Neural progenitor cell (in vitro differentiated cells): ENCODE measurements around the gene SEC14L1. TPM values are rescaled to one million over a fixed set of nuclear protein-coding genes. Genes with fewer than 3 reads are reported as not detected.
"Not testable (repeated sequence)": the region's sequence is repeated elsewhere in the genome, so short reads cannot be mapped to it uniquely, and the experiment has no call there.

Experiments
- DNase-seq: peaks from one replicate; pipeline ENCODE4 v3.0.0-alpha.2; 2016; ENCODE audit warnings: low spot score
- H2AFZ ChIP-seq: fragments of 200-600 bp; sonication (generic); replicated peaks from 2 replicates; pipeline ENCODE4 v1.6.1; 2016; ENCODE audit warnings: antibody characterized with exemption
- H3F3A ChIP-seq: fragments of 200-600 bp; sonication (generic); 2 replicates; pipeline ENCODE4 v1.6.1; 2016; ENCODE audit warnings: antibody characterized with exemption, low read depth
- H3K27ac ChIP-seq: fragments of 200-600 bp; sonication (generic); 2 replicates; pipeline ENCODE4 v1.5.1; 2016; ENCODE audit warnings: mild to moderate bottlenecking
- H3K27me3 ChIP-seq: fragments of 200-600 bp; sonication (generic); 2 replicates; pipeline ENCODE4 v1.6.1; 2016; ENCODE audit warnings: mild to moderate bottlenecking, moderate library complexity
- H3K36me3 ChIP-seq: fragments of 200-600 bp; sonication (generic); 2 replicates; pipeline ENCODE4 v1.5.1; 2016
- H3K4me1 ChIP-seq: fragments of 200-600 bp; sonication (generic); 2 replicates; pipeline ENCODE4 v1.6.1; 2016; ENCODE audit warnings: mixed run types
- H3K4me2 ChIP-seq: fragments of 200-600 bp; sonication (generic); 2 replicates; pipeline ENCODE4 v1.6.1; 2016
- H3K4me3 ChIP-seq: fragments of 200-600 bp; sonication (generic); 2 replicates; pipeline ENCODE4 v1.5.1; 2016
- H3K79me2 ChIP-seq: fragments of 200-600 bp; sonication (generic); 2 replicates; pipeline ENCODE4 v1.6.1; 2016; ENCODE audit warnings: low read depth
- H3K9ac ChIP-seq: fragments of 200-600 bp; sonication (generic); 2 replicates; pipeline ENCODE4 v1.6.1; 2016
- H3K9me3 ChIP-seq: fragments of 200-600 bp; sonication (generic); 2 replicates; pipeline ENCODE4 v1.5.1; 2016; ENCODE audit warnings: low read depth
- H4K20me1 ChIP-seq: fragments of 200-600 bp; sonication (generic); 2 replicates; pipeline ENCODE4 v1.6.1; 2016; ENCODE audit warnings: low read depth
- H3K27ac Mint-ChIP-seq: 3 replicates; pipeline ENCODE4 v1.8.0; 2021; ENCODE audit warnings: mixed read lengths
- H3K27me3 Mint-ChIP-seq: 2 replicates; pipeline ENCODE4 v1.8.0; 2022; ENCODE audit warnings: low read depth, mild to moderate bottlenecking, inconsistent platforms, moderate library complexity, mixed read lengths; ENCODE audit not compliant: insufficient read depth
- H3K36me3 Mint-ChIP-seq: 3 replicates; pipeline ENCODE4 v1.8.0; 2021; ENCODE audit warnings: mixed read lengths
- H3K4me1 Mint-ChIP-seq: 3 replicates; pipeline ENCODE4 v1.8.0; 2021; ENCODE audit warnings: mixed read lengths
- H3K4me3 Mint-ChIP-seq: 3 replicates; pipeline ENCODE4 v1.8.0; 2021; ENCODE audit warnings: mild to moderate bottlenecking, moderate library complexity, mixed read lengths
- H3K9me3 Mint-ChIP-seq: 3 replicates; pipeline ENCODE4 v1.8.0; 2020; ENCODE audit warnings: mixed read lengths
- EZH2 ChIP-seq: fragments of 200-600 bp; sonication (generic); IDR thresholded peaks from 2 replicates; pipeline ENCODE4 v1.6.1; 2017; ENCODE audit warnings: antibody characterized with exemption, mild to moderate bottlenecking, moderate library complexity
- EZH2phosphoT487 ChIP-seq: fragments of 200-600 bp; sonication (generic); IDR thresholded peaks from 2 replicates; pipeline ENCODE4 v1.6.1; 2017; ENCODE audit warnings: antibody characterized with exemption
- total RNA-seq: library from RNA; depleted of rRNA; stranded (reverse); fragments of >200 nt; gene quantifications from 2 replicates; pipeline ENCODE4 v1.2.3, GENCODE V29; 2015; ENCODE audit warnings: low replicate concordance
- TF ChIP-seq, protein P1 (sequence below): fragments of 200-600 bp; sonication (generic); IDR thresholded peaks from 2 replicates; pipeline ENCODE4 v1.5.1; 2017; ENCODE audit warnings: antibody characterized with exemption, mild to moderate bottlenecking

The SEC14L1 gene
- total RNA-seq, 1 donor from 2014 or later = 75.0 TPM

DNA sequence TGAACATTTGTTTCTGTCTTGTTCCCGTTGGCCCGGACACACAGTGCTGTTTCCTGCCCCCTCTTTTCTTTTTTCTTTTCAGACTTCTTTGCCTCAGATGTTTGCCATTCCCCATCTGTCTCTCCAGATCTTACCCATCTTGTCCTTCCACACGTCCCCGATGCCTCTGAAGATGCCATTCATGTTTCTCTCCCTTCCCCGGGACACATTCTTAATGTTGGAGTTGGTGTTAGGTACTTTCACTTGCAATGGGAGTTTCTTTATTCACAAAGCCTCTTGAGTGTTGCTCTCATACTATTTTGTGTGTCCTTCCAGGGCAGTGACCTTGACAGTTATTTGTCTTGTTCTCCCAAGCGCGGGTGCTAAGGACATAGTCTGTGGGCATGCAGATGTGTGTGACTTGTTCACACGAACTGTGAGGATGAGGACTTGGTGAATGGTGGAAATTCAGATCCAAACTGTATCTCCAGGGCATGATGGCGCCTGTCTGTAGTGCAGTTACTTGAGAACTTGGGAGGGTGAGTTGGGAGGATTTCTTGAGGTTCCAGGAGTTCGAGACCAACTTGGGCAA, 8.3 kb downstream of the SEC14L1 start:
- Histone ChIP-seq H3K9ac (no peak overlapping the region), H3K4me3 (no peak overlapping the region), H2AFZ (no peak overlapping the region), H3K4me1 (peaks cover 49% of the 10 kb centered on the region), H3K9me3 (no peaks in the 10 kb centered on the region), H3K27me3 (no peaks in the 10 kb centered on the region), H3K36me3 (no peaks in the 10 kb centered on the region), H3K4me2 (no peak overlapping the region), H3K27ac (no peak overlapping the region), H3K79me2 (peaks cover 74% of the 10 kb centered on the region), H4K20me1 (peaks cover 74% of the 10 kb centered on the region), H3F3A (peaks cover 10% of the 10 kb centered on the region)
- no peak for DNase-seq
- TF ChIP-seq EZH2phosphoT487 = no peak
- no peak for TF ChIP-seq EZH2
- TF ChIP-seq, protein P1, sequence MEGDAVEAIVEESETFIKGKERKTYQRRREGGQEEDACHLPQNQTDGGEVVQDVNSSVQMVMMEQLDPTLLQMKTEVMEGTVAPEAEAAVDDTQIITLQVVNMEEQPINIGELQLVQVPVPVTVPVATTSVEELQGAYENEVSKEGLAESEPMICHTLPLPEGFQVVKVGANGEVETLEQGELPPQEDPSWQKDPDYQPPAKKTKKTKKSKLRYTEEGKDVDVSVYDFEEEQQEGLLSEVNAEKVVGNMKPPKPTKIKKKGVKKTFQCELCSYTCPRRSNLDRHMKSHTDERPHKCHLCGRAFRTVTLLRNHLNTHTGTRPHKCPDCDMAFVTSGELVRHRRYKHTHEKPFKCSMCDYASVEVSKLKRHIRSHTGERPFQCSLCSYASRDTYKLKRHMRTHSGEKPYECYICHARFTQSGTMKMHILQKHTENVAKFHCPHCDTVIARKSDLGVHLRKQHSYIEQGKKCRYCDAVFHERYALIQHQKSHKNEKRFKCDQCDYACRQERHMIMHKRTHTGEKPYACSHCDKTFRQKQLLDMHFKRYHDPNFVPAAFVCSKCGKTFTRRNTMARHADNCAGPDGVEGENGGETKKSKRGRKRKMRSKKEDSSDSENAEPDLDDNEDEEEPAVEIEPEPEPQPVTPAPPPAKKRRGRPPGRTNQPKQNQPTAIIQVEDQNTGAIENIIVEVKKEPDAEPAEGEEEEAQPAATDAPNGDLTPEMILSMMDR = no peak
- H3K4me1 Mint-ChIP-seq = peaks cover 50% of the 10 kb centered on the region
- peaks cover 26% of the 10 kb centered on the region for H3K36me3 Mint-ChIP-seq
- peaks cover 2% of the 10 kb centered on the region for H3K27me3 Mint-ChIP-seq
- no peaks in the 10 kb centered on the region for H3K9me3 Mint-ChIP-seq
- no peak overlapping the region for H3K4me3 Mint-ChIP-seq
- no peak overlapping the region for H3K27ac Mint-ChIP-seq

DNA sequence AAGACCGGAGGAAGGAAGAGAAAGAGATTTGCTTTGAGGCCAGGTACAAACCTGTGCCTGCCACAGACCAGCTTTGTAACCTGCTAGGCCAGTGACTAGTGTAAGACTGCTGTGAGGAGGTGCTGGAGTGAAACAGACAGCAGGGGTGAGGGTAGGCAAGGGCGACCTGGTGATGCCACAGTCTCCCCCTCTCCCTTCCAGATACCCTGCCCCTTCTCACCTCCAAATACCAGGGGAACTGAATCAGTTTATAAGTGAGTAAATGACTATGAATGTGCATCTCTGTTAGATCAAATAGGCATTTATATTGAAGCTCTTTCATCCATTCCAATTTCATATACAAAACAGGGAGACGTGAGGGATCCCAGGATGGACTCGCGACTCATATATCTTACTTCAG, 9.4 kb downstream of the SEC14L1 start:
- no peak for TF ChIP-seq EZH2
- no peak for TF ChIP-seq EZH2phosphoT487
- Histone ChIP-seq H3K4me1 (peaks cover 49% of the 10 kb centered on the region), H4K20me1 (peaks cover 74% of the 10 kb centered on the region), H3K9me3 (no peaks in the 10 kb centered on the region), H3K79me2 (peaks cover 86% of the 10 kb centered on the region), H3K27ac (peak overlapping the region; percentile 64), H3K36me3 (no peaks in the 10 kb centered on the region), H3K27me3 (no peaks in the 10 kb centered on the region), H3K4me2 (peak overlapping the region; percentile 51), H2AFZ (no peak overlapping the region), H3F3A (peaks cover 10% of the 10 kb centered on the region), H3K4me3 (no peak overlapping the region), H3K9ac (no peak overlapping the region)
- DNase-seq = no peak
- Mint-ChIP-seq H3K36me3 (peaks cover 24% of the 10 kb centered on the region), H3K27me3 (peaks cover 2% of the 10 kb centered on the region), H3K4me3 (no peak overlapping the region), H3K9me3 (no peaks in the 10 kb centered on the region), H3K4me1 (peaks cover 49% of the 10 kb centered on the region), H3K27ac (peak overlapping the region; percentile 11)

DNA sequence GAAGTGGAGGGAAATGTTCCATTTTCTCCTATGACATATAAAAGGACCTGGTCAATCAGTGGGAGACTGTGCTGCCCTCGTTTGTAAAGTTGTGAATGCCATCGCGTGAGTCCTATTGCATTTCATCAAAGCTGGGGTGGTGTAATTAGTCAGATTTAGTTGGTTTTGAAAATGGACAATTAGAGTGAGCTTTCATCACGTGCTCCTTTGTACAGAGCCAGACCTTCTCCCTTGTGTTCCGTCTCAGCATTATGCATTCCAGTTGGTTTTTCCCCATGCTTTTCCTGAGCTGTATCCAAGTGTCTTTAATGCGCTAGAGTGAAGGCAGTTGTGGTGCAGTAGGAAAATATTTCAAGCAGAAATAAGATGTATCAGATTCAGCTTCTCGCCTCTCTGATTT, 10.4 kb downstream of the SEC14L1 start:
- Mint-ChIP-seq H3K36me3 (peaks cover 25% of the 10 kb centered on the region), H3K4me1 (peaks cover 47% of the 10 kb centered on the region), H3K9me3 (no peaks in the 10 kb centered on the region), H3K4me3 (no peak overlapping the region), H3K27ac (no peak overlapping the region), H3K27me3 (peaks cover 4% of the 10 kb centered on the region)
- Histone ChIP-seq H3F3A (peaks cover 10% of the 10 kb centered on the region), H3K36me3 (no peaks in the 10 kb centered on the region), H3K27ac (no peak overlapping the region), H3K9me3 (no peaks in the 10 kb centered on the region), H2AFZ (no peak overlapping the region), H3K4me1 (peaks cover 42% of the 10 kb centered on the region), H4K20me1 (peaks cover 67% of the 10 kb centered on the region), H3K27me3 (no peaks in the 10 kb centered on the region), H3K4me2 (peak overlapping the region; percentile 1), H3K4me3 (no peak overlapping the region), H3K9ac (no peak overlapping the region), H3K79me2 (peaks cover 90% of the 10 kb centered on the region)
- no peak for DNase-seq
- no peak for TF ChIP-seq EZH2
- TF ChIP-seq, protein P1 = no peak
- no peak for TF ChIP-seq EZH2phosphoT487

DNA sequence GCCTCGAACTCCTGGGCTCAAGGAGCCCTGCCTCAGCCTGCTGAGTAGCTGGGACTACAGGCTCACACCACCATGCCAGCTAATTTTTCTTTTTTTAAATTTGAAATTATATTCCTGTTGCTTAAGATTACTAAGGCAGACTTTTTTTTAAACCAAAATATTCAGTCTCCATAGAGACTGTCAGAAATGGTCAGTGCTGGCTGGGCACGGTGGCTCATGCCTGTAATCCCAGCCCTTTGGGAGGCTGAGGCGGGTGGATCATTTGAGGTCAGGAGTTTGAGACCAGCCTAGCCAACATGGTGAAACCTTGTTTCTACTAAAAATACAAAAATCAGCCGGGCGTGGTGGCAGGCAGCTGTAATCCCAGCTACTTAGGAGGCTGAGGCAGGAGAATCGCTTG, 11.3 kb downstream of the SEC14L1 start:
- not testable (repeated sequence) for H3K9ac ChIP-seq, H3K27ac Mint-ChIP-seq, H3K27ac ChIP-seq, H3K4me2 ChIP-seq, DNase-seq, H3K9me3 Mint-ChIP-seq, H3K4me3 Mint-ChIP-seq, H3F3A ChIP-seq, H2AFZ ChIP-seq, H3K27me3 Mint-ChIP-seq, H3K4me3 ChIP-seq, H3K9me3 ChIP-seq, H3K36me3 ChIP-seq, H3K27me3 ChIP-seq
- peaks cover 90% of the 10 kb centered on the region for H3K79me2 ChIP-seq
- peaks cover 43% of the 10 kb centered on the region for H3K4me1 Mint-ChIP-seq
- H3K36me3 Mint-ChIP-seq = peaks cover 23% of the 10 kb centered on the region
- peaks cover 60% of the 10 kb centered on the region for H4K20me1 ChIP-seq
- H3K4me1 ChIP-seq = peaks cover 42% of the 10 kb centered on the region
